Activated naive CD8-positive, alpha-beta T cell (primary cell): Measurements from ENCODE around the gene NUDT4.
A peak's percentile ranks its signal among the peaks of the same experiment; 100 is the strongest.
"Not testable (repeated sequence)": the region's sequence is repeated elsewhere in the genome, so short reads cannot be mapped to it uniquely, and the experiment has no call there.

Source experiments
- H3K27ac Mint-ChIP-seq: one replicate; pipeline ENCODE4 v1.8.0; 2021; ENCODE audit warnings: mixed read lengths
- H3K27me3 Mint-ChIP-seq: one replicate; pipeline ENCODE4 v1.8.0; 2021; ENCODE audit warnings: mixed read lengths
- H3K36me3 Mint-ChIP-seq: one replicate; pipeline ENCODE4 v1.8.0; 2021; ENCODE audit warnings: mixed read lengths
- H3K4me1 Mint-ChIP-seq: one replicate; pipeline ENCODE4 v1.8.0; 2021; ENCODE audit warnings: low read depth, mixed read lengths
- H3K4me3 Mint-ChIP-seq: one replicate; pipeline ENCODE4 v1.8.0; 2021; ENCODE audit warnings: mild to moderate bottlenecking, mixed read lengths
- H3K9me3 Mint-ChIP-seq: one replicate; pipeline ENCODE4 v1.8.0; 2021; ENCODE audit warnings: low read depth, mixed read lengths

NUDT4 gene

GRCh38 chr12:93426412-93426805 is 48.7 kb downstream of the NUDT4 start:
- H3K27me3 Mint-ChIP-seq: no peaks in the 10 kb centered on the region
- no peaks in the 10 kb centered on the region for H3K9me3 Mint-ChIP-seq
- H3K27ac Mint-ChIP-seq: peak overlapping the region; percentile 5
- H3K36me3 Mint-ChIP-seq: no peaks in the 10 kb centered on the region
- H3K4me1 Mint-ChIP-seq: peaks cover 84% of the 10 kb centered on the region
- H3K4me3 Mint-ChIP-seq: peak overlapping the region; percentile 44

- no peaks in the 10 kb centered on the region for H3K9me3 Mint-ChIP-seq
- no peaks in the 10 kb centered on the region for H3K36me3 Mint-ChIP-seq
These were observed 50.2 kb downstream of the NUDT4 start for GRCh38 chr12:93427779-93428564.

GRCh38 chr12:93429448-93429847 is 51.7 kb downstream of the NUDT4 start:
- Mint-ChIP-seq H3K27me3 (no peaks in the 10 kb centered on the region), H3K4me3 (no peak overlapping the region), H3K9me3 (no peaks in the 10 kb centered on the region), H3K4me1 (peaks cover 82% of the 10 kb centered on the region), H3K27ac (no peak overlapping the region), H3K36me3 (no peaks in the 10 kb centered on the region)

More at GRCh38 chr12:93427779-93428564, 50.2 kb downstream of the NUDT4 start:
- H3K27me3 Mint-ChIP-seq: no peaks in the 10 kb centered on the region
- H3K27ac Mint-ChIP-seq: peak overlapping the region; percentile 61
- peak overlapping the region; percentile 35 for H3K4me3 Mint-ChIP-seq
- peaks cover 81% of the 10 kb centered on the region for H3K4me1 Mint-ChIP-seq

GRCh38 chr12:93429852-93430251 is 52.1 kb downstream of the NUDT4 start:
- no peaks in the 10 kb centered on the region for H3K9me3 Mint-ChIP-seq
- H3K27ac Mint-ChIP-seq: peak overlapping the region; percentile 5
- H3K36me3 Mint-ChIP-seq: no peaks in the 10 kb centered on the region
- H3K27me3 Mint-ChIP-seq: no peaks in the 10 kb centered on the region
- peak overlapping the region; percentile 6 for H3K4me3 Mint-ChIP-seq
- peaks cover 80% of the 10 kb centered on the region for H3K4me1 Mint-ChIP-seq

- Mint-ChIP-seq H3K27me3 (no peaks in the 10 kb centered on the region), H3K27ac (peak overlapping the region; percentile 5), H3K36me3 (no peaks in the 10 kb centered on the region), H3K9me3 (no peaks in the 10 kb centered on the region), H3K4me3 (peak overlapping the region; percentile 6), H3K4me1 (peaks cover 80% of the 10 kb centered on the region)
These were observed 52.6 kb downstream of the NUDT4 start for GRCh38 chr12:93430280-93430679.

- H3K27ac Mint-ChIP-seq, H3K27me3 Mint-ChIP-seq, H3K36me3 Mint-ChIP-seq, H3K9me3 Mint-ChIP-seq: not testable (repeated sequence)
- Mint-ChIP-seq H3K4me1 (peaks cover 78% of the 10 kb centered on the region), H3K4me3 (peak overlapping the region; percentile 9)
These were observed 54.3 kb downstream of the NUDT4 start for GRCh38 chr12:93432031-93432430.

- Mint-ChIP-seq H3K36me3 (no peaks in the 10 kb centered on the region), H3K9me3 (no peaks in the 10 kb centered on the region), H3K4me1 (peaks cover 84% of the 10 kb centered on the region), H3K27me3 (no peaks in the 10 kb centered on the region), H3K4me3 (peak overlapping the region; percentile 5), H3K27ac (no peak overlapping the region)
These were observed 56.6 kb downstream of the NUDT4 start for GRCh38 chr12:93434256-93434865.

- H3K4me3 Mint-ChIP-seq: peak overlapping the region; percentile 96
- no peaks in the 10 kb centered on the region for H3K27me3 Mint-ChIP-seq
- H3K36me3 Mint-ChIP-seq: no peaks in the 10 kb centered on the region
- no peaks in the 10 kb centered on the region for H3K9me3 Mint-ChIP-seq
- peak overlapping the region; percentile 18 for H3K27ac Mint-ChIP-seq
- peaks cover 76% of the 10 kb centered on the region for H3K4me1 Mint-ChIP-seq
These were observed 60.7 kb downstream of the NUDT4 start for GRCh38 chr12:93438266-93439050.

- no peaks in the 10 kb centered on the region for H3K27me3 Mint-ChIP-seq
These were observed 62.5 kb downstream of the NUDT4 start for GRCh38 chr12:93440043-93440835.

GRCh38 chr12:93441081-93441616 is 63.4 kb downstream of the NUDT4 start:
- no peaks in the 10 kb centered on the region for H3K36me3 Mint-ChIP-seq
- peak overlapping the region; percentile 96 for H3K4me3 Mint-ChIP-seq
- peak overlapping the region; percentile 97 for H3K27ac Mint-ChIP-seq
- H3K27me3 Mint-ChIP-seq: no peaks in the 10 kb centered on the region
- H3K9me3 Mint-ChIP-seq: no peaks in the 10 kb centered on the region
- peaks cover 53% of the 10 kb centered on the region for H3K4me1 Mint-ChIP-seq

More at GRCh38 chr12:93440043-93440835, 62.5 kb downstream of the NUDT4 start:
- H3K27ac Mint-ChIP-seq: peak overlapping the region; percentile 97
- H3K4me3 Mint-ChIP-seq: peak overlapping the region; percentile 96
- no peaks in the 10 kb centered on the region for H3K36me3 Mint-ChIP-seq
- no peaks in the 10 kb centered on the region for H3K9me3 Mint-ChIP-seq
- H3K4me1 Mint-ChIP-seq: peaks cover 61% of the 10 kb centered on the region

GRCh38 chr12:93441617-93442410 is 64.1 kb downstream of the NUDT4 start, which contains the start of gene UBE2N:
UBE2N (minus strand) TSS chr12:93441947; CDS start chr12:93441884, 63 bp downstream.
- no peaks in the 10 kb centered on the region for H3K36me3 Mint-ChIP-seq

GRCh38 chr12:93442411-93443340 is 65.0 kb downstream of the NUDT4 start:
- H3K27ac Mint-ChIP-seq: peak overlapping the region; percentile 98
- no peaks in the 10 kb centered on the region for H3K27me3 Mint-ChIP-seq
- H3K4me3 Mint-ChIP-seq: peak overlapping the region; percentile 97
- peaks cover 45% of the 10 kb centered on the region for H3K4me1 Mint-ChIP-seq
- no peaks in the 10 kb centered on the region for H3K9me3 Mint-ChIP-seq
- H3K36me3 Mint-ChIP-seq: no peaks in the 10 kb centered on the region

More at GRCh38 chr12:93441617-93442410, 64.1 kb downstream of the NUDT4 start, which contains the start of gene UBE2N:
- no peaks in the 10 kb centered on the region for H3K9me3 Mint-ChIP-seq
- peaks cover 47% of the 10 kb centered on the region for H3K4me1 Mint-ChIP-seq
- H3K27me3 Mint-ChIP-seq: no peaks in the 10 kb centered on the region
- H3K4me3 Mint-ChIP-seq: peak within 1 kb of the TSS; percentile 97
- H3K27ac Mint-ChIP-seq: peak within 1 kb of the TSS; percentile 98

- Mint-ChIP-seq H3K36me3 (no peaks in the 10 kb centered on the region), H3K4me3 (no peak overlapping the region), H3K27ac (peak overlapping the region; percentile 98), H3K27me3 (no peaks in the 10 kb centered on the region), H3K9me3 (no peaks in the 10 kb centered on the region), H3K4me1 (peaks cover 42% of the 10 kb centered on the region)
These were observed 65.9 kb downstream of the NUDT4 start for GRCh38 chr12:93443576-93443975.
